ENCODE results near the gene RPS21.
A peak's percentile ranks its signal among the peaks of the same experiment; 100 is the strongest.

Gene RPS21

DNA sequence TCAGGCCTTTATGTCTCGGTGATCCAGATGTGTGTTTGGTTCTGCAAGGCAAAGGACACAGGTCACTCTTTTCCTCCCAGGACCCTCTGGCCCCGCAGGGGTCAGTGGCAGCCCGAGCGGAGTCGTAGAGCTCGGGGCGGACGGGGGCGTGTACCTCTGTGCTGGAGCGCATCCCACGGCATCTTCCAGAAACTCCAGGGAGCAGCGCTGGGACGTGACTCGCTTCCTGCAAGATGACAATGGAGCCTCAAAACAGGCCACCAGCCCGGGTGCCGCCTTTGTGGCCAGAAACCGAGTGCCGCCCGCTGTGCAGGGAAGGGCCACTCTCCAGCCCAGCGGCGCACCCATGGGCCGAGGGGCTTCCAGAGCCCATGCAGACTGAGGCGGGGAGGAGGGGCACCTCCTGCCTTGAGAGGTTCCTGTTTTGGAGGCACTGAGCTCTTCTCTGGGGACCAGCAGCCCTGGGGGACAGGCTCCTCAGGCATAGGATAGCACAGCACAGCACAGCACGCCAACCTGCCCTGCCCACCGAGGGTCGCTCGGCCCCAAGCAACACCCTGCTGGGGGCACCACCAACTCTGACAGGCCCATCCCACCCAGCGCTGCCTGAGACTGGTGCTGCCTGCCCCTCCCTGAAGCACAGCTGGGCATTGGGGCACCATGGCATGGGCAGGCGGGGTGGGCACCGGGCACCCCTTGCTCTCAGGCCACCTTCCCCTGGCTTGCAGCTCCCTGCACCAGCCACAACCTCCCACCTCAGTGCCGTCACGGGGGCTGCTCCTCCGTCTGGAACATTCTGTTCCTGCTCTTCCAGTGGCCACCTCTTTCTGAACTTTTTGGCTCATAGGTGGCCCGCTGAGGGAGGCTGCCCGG is 9.7 kb downstream of the RPS21 start:
- no peak for DNase-seq (ENCODE audit: low read depth)

GRCh38 chr20:62398120-62398821 is 11.4 kb downstream of the RPS21 start:
- no peak for DNase-seq (ENCODE audit: low read depth)

DNA sequence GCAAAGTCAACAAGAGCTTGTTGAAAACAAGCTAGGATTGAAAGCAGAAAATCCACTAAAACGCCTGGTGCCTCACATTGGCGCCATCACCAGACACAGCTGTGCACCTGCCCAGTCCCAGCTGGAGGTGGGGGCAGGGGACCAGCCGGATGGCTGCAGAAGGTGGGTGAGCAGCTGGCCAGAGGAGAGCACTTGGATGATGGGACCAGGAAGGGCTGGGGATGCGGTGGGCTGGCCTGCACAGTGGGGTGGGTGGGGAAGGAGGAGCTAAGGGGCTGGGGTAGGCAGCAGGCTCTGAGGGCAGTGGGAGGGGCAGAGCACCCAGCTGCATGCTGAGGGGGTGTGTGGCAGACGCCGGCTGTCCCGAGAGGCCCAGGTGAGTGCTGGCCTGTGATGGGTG is 13.1 kb downstream of the RPS21 start:
- DNase-seq (ENCODE audit: low read depth): no peak

DNA sequence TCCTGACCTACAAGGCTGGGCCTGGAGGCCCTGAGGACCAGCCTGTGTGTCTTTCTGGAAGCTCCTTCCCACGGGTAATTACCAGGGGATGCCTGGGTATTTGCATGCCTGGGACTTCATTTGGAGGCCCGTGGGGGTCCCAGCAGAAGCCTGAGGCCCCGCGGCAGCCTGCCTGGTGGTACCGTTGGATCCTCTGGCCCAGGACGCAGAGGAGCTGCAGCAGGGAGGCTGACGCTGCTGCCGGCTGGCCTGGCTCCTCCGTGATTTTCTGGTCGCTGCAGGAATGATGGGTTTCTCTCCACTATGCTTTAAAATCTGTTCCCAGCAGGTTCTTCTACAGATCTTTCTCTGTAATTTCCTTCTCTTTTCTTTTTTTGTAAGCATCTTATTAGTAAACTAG is 13.6 kb downstream of the RPS21 start:
- DNase-seq (ENCODE audit: low read depth): no peak

DNA sequence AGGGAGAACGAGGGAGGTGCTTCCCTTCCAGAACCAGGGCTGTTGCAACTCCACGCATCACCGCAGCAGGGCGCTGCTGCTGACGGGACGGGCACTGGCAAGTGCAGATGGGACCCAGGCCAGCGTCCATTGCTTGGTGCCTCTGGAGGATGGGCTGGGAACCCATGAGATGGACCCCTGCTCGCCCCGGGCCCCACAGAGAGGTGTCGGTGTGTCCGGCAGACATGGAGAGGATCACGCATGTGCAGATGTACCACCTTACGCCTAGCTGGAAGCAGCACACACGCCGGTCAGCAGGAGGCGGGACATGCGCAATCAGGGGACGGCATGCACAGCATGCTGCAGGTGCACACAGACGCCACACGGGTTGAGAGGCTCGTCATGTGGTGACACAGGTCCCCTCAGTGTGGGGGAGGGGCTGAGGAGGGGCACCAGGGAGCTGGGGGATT is 14.5 kb downstream of the RPS21 start:
- DNase-seq (ENCODE audit: low read depth): no peak

DNA sequence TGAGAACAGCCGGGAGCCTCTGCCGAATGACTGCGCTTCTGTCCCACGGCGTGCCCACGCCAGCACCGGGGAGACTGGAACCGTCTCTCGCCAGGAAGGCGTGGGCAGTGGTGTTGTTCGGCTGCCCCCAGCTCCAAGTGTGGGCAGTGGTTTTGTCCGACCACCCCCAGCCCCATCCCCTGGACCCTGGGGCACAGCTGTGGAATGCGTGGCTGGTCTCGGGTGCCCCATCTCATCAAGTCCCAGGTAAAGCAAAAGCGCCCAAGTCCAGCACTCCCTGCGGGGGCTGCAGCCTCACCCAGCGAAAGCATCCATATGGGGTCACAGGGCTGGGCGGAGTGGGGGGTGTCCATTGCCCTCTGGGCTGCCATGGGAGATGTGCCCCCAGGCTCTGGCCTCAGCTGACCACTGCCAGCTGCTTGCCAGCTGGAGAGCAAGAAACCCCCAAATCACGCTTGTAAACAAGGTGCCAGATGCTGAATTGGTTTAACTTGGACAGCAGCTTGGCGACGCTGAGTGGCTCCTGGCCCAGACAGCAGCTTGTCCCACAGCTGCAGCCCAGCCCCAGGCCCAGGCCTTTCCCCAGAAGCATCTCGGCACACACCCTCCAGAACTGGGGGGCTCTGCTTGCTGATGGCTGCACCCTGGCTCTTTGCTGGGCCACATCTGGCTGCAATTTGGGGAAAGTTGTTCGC is 15.7 kb downstream of the RPS21 start:
- no peak for DNase-seq (ENCODE audit: low read depth)

GRCh38 chr20:62403331-62403730 is 16.4 kb downstream of the RPS21 start:
- no peak for DNase-seq (ENCODE audit: low read depth)

DNA sequence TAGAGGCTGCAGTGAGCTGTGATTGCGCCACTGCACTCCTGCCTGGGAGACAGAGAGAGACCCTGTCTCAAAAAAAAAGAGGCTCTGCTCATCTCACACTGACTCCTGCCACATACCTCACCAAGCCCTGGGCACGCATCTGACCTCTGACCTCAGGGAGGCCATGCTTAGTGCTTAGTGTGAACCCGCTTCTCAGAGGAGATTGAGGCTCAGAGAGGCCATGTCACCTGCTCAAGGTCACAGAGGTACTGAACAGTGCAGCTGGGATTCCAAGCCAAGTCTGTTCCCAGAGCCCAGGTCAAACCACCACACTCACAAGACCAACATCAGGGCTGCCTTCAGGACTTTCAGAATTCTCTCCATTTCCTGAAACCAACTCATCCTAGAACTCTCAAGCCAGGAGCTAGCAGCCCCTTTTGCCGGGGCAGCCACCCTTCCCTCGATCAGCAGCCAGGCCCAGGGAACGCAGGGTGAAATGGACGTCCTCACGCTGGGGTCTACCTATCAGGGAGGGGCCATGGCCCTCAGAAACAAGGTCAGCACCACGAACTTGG is 17.3 kb downstream of the RPS21 start:
- no peak for DNase-seq (ENCODE audit: low read depth)

DNA sequence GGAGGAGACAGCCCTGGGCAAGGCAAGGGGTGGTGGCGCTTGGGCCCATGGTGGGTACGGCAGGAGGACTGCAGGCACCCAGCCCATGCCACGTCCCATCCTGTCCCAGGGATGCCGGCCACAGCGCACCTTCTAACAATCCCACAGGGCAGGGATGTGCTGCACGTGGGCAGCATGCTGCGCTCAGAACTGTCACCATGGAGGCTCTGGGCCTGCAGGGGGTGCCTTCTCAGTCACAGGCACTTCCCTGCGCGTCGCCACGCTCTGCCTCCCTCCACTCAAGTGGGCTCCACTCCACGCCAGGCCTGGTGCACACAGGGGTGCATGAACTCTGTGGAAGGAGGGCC is 17.8 kb downstream of the RPS21 start:
- no peak for DNase-seq (ENCODE audit: low read depth)

DNA sequence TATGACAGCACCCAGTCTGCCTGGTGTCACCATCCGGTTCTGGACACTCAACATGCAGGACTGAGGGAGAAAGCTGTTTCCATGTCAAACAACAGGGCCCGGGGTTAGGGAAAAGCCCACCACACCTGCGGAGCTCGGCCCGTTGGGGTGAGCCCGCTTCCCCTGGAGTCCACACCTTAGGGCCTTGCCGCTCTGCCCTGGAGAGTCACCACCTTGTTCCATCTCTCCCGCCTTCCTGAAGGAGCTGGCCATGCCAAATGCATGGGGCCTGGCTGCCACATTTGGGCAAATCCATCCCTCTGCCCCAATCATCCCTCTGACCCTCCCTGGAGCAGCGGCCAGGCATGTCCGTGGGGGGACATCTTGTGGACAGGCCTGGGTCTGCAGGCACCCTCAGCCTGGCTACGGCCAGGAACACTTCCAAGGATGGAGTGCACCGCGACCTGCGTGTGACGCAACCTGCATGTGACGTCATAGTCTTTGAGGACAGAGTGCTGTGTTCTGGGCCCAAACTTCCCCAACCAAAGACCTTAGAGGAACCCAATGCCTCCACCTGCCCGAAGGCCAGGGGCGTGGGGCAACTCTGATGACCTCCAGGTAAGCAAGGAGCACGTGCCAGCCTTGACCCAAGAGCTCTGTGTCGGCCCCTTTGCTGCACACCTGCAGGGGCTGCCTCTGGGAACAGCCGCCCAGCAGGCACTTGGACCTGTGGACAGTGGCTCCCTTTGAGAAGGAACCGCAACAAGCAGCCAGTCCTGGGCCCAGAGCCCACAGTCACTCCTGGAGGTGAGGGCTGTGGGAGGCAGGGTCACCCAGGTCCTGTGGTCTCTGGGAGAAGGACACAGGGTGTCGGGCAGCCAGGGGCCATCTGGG is 18.4 kb downstream of the RPS21 start:
- DNase-seq (ENCODE audit: low read depth): peak; percentile 46

DNA sequence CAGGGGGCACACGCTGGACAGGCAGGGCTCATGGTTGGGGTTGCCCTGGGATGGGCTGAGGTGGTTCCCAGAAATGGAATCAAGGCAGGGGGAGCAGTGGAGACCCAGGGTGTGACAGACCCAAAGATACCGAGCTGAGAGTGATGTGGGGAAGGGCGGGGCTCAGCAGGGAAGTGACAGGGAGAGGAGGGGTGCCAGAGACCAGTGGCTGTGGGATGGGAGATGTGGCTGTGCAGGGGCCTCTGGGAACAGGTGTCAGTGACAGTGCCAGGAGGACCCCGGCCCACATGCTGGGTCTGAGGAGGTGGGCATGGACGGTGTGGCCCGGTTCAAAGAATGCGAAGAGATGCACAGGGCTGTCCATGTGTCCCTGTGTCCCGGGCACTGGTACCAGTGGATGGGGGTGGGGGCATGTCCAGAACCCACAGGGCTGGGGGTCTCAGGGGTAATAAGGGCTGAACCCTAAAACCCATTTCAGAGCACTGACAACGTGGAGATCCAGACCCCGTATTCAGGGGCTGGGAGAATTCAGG is 19.1 kb downstream of the RPS21 start:
- no peak for DNase-seq (ENCODE audit: low read depth)

GRCh38 chr20:62406635-62407176 is 19.8 kb downstream of the RPS21 start:
- no peak for DNase-seq (ENCODE audit: low read depth)

DNA sequence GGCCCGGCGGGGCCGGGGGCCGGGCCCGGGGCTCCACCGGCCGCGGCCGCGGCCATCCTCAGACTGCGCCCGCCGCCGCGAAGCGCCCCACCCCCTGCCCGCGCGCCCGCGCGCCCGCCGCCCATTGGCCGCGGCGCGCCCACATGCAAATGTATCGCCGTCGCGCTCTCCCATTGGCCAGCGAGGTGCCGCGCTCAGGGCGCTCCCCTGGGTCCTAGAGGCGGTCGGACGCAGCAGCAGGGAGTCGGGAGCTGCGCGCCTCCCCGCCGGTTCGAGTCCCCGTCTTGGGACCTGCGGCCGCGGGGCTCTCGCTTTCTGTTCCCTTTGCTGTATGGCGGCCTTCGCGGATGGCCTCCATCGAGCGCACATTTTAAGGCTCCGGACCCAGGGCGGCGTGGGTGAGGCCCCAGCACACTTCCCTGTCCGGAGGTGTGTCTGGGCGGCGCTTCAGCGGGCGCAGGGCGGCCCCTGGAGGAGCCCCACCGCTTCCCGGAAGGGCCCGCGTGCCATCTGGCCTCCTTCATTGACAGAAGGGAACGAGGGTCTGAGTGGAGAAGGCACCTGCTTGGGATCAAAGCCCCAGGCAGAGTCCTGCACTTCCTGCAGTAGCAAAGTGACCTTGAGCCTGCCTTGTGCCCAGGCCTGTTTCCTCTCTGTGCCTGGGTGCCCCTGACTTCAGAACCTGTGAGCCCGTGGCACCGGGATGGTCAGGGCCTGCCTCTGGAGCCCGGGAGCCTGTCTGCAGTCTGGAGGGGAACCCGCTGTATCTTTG is 20.5 kb downstream of the RPS21 start, which contains the start of gene CABLES2:
Gene CABLES2, minus strand, starts transcription at position 65 of the 772 bp plus-strand sequence. Its CDS starts 9 bp downstream, at position 56.
- DNase-seq (ENCODE audit: low read depth): peak; percentile 93

DNA sequence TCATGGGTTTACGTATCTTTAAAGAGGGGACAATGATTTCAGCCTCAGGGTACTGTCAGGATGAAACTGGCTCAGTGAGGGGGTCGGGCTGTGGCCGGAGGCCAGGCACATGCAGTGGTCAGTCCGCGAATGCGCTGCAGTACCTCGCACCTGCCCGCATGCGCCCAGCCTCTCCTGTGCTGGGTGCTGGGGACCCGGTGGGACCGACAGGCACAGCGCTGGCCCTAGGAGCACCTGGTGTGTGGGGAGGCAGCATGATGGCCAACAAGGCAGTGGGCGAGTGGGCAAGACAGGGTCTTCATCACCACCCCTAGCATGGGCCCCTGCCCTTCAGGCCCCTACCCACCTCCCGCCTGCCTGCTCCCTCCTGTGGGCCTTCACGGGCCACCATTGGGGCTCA is 21.2 kb downstream of the RPS21 start:
- no peak for DNase-seq (ENCODE audit: low read depth)

DNA sequence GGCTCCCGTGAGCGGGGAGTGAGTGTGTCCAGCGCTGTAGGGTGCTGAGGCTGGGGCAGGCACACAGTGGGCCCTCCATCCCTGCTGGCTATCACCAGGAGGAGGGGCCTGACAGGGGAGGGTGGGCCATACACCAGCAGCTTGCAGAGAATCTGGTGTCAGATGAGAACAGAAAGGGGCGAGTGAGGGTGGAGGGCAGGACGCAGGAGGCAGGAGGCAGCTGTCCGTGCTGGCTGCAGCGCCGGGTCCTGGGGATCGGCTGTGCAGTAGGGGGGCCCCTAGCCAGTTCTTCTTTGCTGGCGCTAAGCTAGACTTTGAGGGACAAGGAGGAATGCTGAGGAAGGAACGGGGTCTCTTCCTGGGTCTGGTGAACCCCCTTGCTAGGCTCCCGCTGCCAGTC is 21.7 kb downstream of the RPS21 start:
- DNase-seq (ENCODE audit: low read depth): no peak

DNA sequence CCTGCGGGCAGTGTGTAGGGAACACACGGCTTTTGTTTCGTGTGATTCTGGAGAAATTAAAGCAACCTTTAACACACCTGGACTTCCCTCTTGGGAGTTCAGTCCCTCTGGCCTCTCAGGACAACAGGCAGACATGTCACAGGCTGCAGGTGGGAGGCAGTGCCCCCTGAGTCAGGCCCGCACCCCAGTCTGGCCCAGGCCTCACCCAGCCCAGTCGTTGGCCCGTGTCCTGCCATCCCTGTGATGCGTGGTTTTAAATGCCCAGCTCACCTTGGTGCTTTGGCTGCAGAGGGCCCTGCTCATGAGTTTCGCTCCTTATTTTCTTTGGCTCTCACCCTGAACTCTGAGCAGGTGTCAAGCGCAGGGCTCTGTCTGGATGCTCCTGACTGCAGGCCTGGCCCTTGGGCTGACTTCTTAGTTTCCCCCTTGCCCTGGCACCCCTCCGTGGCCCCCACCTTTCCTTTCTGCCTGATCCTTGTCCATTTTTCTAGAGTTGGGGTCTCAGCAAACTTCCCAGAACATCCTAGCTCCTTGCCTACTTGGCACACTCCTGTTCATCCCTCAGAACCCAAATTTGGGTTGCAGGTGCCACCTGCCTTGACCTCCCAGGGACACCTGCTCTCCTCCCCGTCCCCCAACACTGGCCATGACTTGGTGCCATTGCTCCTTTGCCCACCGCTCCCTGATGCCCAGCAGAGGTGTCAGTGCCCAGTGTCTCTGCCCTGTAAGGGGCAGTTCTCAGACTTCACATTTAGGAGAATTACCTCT is 22.4 kb downstream of the RPS21 start:
- DNase-seq (ENCODE audit: low read depth): no peak

DNA sequence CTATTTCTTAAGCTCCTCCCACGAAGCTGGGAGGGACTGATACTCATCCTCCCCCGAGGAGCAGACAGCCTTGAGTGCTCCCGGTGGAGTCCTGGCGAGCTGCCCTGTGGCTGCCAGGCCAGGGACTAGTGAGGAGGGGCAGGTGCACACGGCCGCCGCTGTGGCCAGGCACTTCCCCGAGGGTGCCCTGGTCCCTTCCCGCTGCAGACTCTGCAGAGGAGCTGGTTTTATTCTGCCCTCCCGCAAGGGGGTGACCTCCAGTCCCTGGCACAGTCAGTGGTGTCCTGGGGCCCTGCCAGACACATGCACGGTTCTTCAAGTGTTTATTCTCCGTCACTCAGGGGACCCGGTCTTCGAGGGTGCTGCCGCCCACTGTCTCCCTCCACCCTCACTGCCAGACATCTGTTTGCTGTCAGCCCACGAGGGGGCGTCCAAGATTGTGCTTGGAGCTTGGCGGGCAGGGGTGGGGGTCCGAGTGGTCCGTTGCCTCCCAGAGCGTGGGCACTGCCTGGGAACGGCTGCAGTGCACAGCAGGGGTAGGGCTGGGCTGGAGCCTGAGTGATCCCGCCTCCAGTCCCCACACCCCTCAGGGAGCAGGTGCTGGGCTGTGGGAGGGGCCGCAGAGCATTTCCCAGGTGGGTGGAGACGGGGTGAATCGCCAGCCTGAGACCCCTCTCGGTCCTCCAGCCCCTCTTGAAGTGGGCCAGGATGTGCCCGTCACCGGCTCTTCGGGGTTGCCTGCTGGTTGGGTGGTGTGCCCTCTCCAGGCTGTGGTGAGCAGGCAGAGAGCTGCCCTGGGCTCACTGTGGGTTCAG is 23.2 kb downstream of the RPS21 start:
- DNase-seq (ENCODE audit: low read depth): peak; percentile 15

DNA sequence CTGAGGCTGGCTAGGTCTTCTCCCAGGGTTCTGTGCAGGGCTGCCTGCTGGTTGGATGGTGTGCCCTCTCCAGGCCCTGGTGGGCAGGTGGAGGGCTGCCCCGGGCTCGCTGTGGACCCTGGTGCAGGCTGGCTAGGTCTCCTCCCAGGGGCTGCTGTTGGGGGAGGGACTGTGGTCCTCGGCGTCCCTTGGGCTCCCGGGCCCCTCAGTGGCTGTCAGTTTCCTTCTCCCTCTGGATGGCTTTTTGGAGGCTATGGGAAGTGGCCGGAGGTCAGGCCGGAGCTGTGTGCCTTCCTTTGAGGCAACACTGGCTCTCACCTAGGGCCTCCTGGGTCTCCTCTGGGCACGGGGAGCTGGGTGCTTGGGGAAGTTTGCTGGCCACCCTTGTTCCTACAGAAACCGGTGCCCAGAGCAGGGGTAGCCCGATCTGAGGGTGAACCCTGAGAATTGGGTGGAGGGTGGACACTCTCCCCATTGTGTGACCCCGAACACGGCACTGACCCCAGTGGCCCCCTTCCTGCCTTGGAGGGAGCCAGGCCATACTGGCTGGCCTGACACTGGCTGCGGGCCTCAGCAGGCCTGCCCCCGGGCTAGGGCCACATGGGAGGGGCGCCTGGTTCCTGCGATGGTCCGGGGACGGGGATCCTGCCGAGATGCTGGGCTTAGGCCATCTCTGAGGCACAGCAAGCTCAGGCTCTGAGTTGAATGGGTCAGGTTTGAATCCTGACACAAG is 24.0 kb downstream of the RPS21 start:
- no peak for DNase-seq (ENCODE audit: low read depth)
